RWPE2 (cell line): ENCODE measurements around the gene STXBP5L.
"Not testable (repeated sequence)": the region's sequence is repeated elsewhere in the genome, so short reads cannot be mapped to it uniquely, and the experiment has no call there.

ENCODE experiments used
- ATAC-seq: fragments of 200-7000 bp; cut with Tn5 transposase; 3 replicates; pipeline ENCODE4 v1.9.1; 2021; ENCODE audit warnings: low read depth
- DNase-seq: peaks from one replicate; pipeline ENCODE4 v3.0.0-alpha.2; 2020; ENCODE audit warnings: low spot score
- H3K27ac ChIP-seq: fragments of 450-650 bp; 2 replicates; pipeline ENCODE4 v1.5.1; 2017; ENCODE audit warnings: mild to moderate bottlenecking; ENCODE audit not compliant: poor library complexity, severe bottlenecking
- H3K27me3 ChIP-seq: fragments of 250-450 bp; sonication (Bioruptor Pico); 2 replicates; pipeline ENCODE4 v1.5.1; 2021; ENCODE audit warnings: mild to moderate bottlenecking, moderate library complexity; ENCODE audit not compliant: insufficient read depth, poor library complexity, severe bottlenecking
- H3K36me3 ChIP-seq: fragments of 250-450 bp; sonication (Bioruptor Pico); 2 replicates; pipeline ENCODE4 v1.5.1; 2020; ENCODE audit warnings: low read depth, mild to moderate bottlenecking, moderate library complexity
- H3K4me1 ChIP-seq: fragments of 250-450 bp; sonication (Bioruptor Pico); 2 replicates; pipeline ENCODE4 v1.5.1; 2021; ENCODE audit warnings: mild to moderate bottlenecking, moderate library complexity; ENCODE audit not compliant: insufficient read depth, poor library complexity, severe bottlenecking
- H3K4me3 ChIP-seq: fragments of 250-450 bp; sonication (Bioruptor Pico); 2 replicates; pipeline ENCODE4 v1.5.1; 2021; ENCODE audit warnings: mild to moderate bottlenecking, moderate library complexity; ENCODE audit not compliant: severe bottlenecking
- H3K9me3 ChIP-seq: fragments of 250-450 bp; sonication (Bioruptor Pico); 2 replicates; pipeline ENCODE4 v1.5.1; 2021; ENCODE audit warnings: mild to moderate bottlenecking, moderate library complexity; ENCODE audit not compliant: severe bottlenecking
- CTCF ChIP-seq: fragments of 450-650 bp; IDR thresholded peaks from one replicate; pipeline ENCODE4 v1.5.1; 2017; ENCODE audit warnings: mild to moderate bottlenecking, moderate library complexity; ENCODE audit not compliant: poor library complexity, severe bottlenecking

Gene STXBP5L

GRCh38 chr3:121295452-121295851, 387.4 kb downstream of the STXBP5L start:
- Histone ChIP-seq H3K27me3 (no peaks in the 10 kb centered on the region), H3K36me3 (no peaks in the 10 kb centered on the region), H3K27ac (peak overlapping the region; percentile 78), H3K9me3 (no peaks in the 10 kb centered on the region), H3K4me3 (no peak overlapping the region), H3K4me1 (peaks cover 22% of the 10 kb centered on the region)
- ATAC-seq (peak; percentile 84), DNase-seq (no peak)
- no peak for TF ChIP-seq CTCF

GRCh38 chr3:121295979-121296378, 388.0 kb downstream of the STXBP5L start:
- ATAC-seq, result peak; percentile 88
- H3K36me3 ChIP-seq, result no peaks in the 10 kb centered on the region
- H3K4me3 ChIP-seq, result no peak overlapping the region
- no peak for DNase-seq
- no peak for TF ChIP-seq CTCF
- H3K4me1 ChIP-seq, result peaks cover 22% of the 10 kb centered on the region
- H3K9me3 ChIP-seq, result no peaks in the 10 kb centered on the region
- no peaks in the 10 kb centered on the region for H3K27me3 ChIP-seq
- H3K27ac ChIP-seq, result peak overlapping the region; percentile 78

GRCh38 chr3:121324320-121324719, 416.3 kb downstream of the STXBP5L start:
- H3K9me3 ChIP-seq, result no peaks in the 10 kb centered on the region
- TF ChIP-seq CTCF, result no peak
- H3K27ac ChIP-seq, result no peak overlapping the region
- H3K4me3 ChIP-seq, result no peak overlapping the region
- ATAC-seq (no peak), DNase-seq (no peak)
- no peaks in the 10 kb centered on the region for H3K36me3 ChIP-seq
- H3K4me1 ChIP-seq, result no peaks in the 10 kb centered on the region
- H3K27me3 ChIP-seq, result no peaks in the 10 kb centered on the region

- no peak for TF ChIP-seq CTCF
- no peaks in the 10 kb centered on the region for H3K4me1 ChIP-seq
- no peaks in the 10 kb centered on the region for H3K36me3 ChIP-seq
- H3K27ac ChIP-seq, result no peak overlapping the region
- H3K4me3 ChIP-seq, result no peak overlapping the region
- no peaks in the 10 kb centered on the region for H3K9me3 ChIP-seq
- no peaks in the 10 kb centered on the region for H3K27me3 ChIP-seq
- ATAC-seq, result no peak
- DNase-seq, result no peak
Observed at GRCh38 chr3:121330118-121330517, 422.1 kb downstream of the STXBP5L start.

- no peak for ATAC-seq
Observed at GRCh38 chr3:121330634-121331033, 422.6 kb downstream of the STXBP5L start.

GRCh38 chr3:121355960-121356359, 448.0 kb downstream of the STXBP5L start:
- not testable (repeated sequence) for H3K4me3 ChIP-seq, H3K4me1 ChIP-seq, H3K27ac ChIP-seq, ATAC-seq, H3K9me3 ChIP-seq, H3K36me3 ChIP-seq, DNase-seq, H3K27me3 ChIP-seq

More at GRCh38 chr3:121330634-121331033, 422.6 kb downstream of the STXBP5L start:
- no peak for TF ChIP-seq CTCF
- Histone ChIP-seq H3K36me3 (no peaks in the 10 kb centered on the region), H3K4me1 (no peaks in the 10 kb centered on the region), H3K4me3 (no peak overlapping the region), H3K9me3 (no peaks in the 10 kb centered on the region), H3K27me3 (no peaks in the 10 kb centered on the region), H3K27ac (no peak overlapping the region)
- no peak for DNase-seq
